Neural cell (in vitro differentiated cells): ENCODE data around the gene STKLD1.

Experiments
- EP300 ChIP-seq: fragments of 450-650 bp; conservative IDR thresholded peaks from 2 replicates; pipeline ENCODE4 v1.6.1; 2014; ENCODE audit warnings: antibody characterized with exemption, mild to moderate bottlenecking, moderate library complexity; ENCODE audit not compliant: poor library complexity, severe bottlenecking
- EZH2 ChIP-seq: fragments of 200-600, 300-800 bp; shearing (Covaris generic), sonication (generic); IDR thresholded peaks from 2 replicates; pipeline ENCODE4 v1.6.1; 2014; ENCODE audit warnings: antibody characterized with exemption, low read length, borderline replicate concordance, mild to moderate bottlenecking; ENCODE audit not compliant: insufficient read depth, poor library complexity, severe bottlenecking
- MXI1 ChIP-seq: fragments of 450-650 bp; conservative IDR thresholded peaks from 2 replicates; pipeline ENCODE4 v1.6.1; 2014; ENCODE audit warnings: antibody characterized with exemption, mild to moderate bottlenecking; ENCODE audit not compliant: poor library complexity, severe bottlenecking
- POLR2AphosphoS5 ChIP-seq: IDR thresholded peaks from 2 replicates; pipeline ENCODE4 v1.6.1; 2012
- RAD21 ChIP-seq: fragments of 450-650 bp; conservative IDR thresholded peaks from 2 replicates; pipeline ENCODE4 v1.6.1; 2014; ENCODE audit warnings: antibody characterized with exemption, mild to moderate bottlenecking, moderate library complexity
- SMC3 ChIP-seq: fragments of 450-650 bp; conservative IDR thresholded peaks from 2 replicates; pipeline ENCODE4 v1.6.1; 2014; ENCODE audit warnings: antibody characterized with exemption, mild to moderate bottlenecking, moderate library complexity; ENCODE audit not compliant: poor library complexity
- TAF1 ChIP-seq: IDR thresholded peaks from 2 replicates; pipeline ENCODE4 v1.6.1; 2012; ENCODE audit warnings: low read depth
- TF ChIP-seq, protein P1 (sequence below): fragments of 450-650 bp; IDR thresholded peaks from 2 replicates; pipeline ENCODE4 v1.5.1; 2014; ENCODE audit warnings: antibody characterized with exemption, mild to moderate bottlenecking, moderate library complexity; ENCODE audit not compliant: poor library complexity, severe bottlenecking
- TF ChIP-seq, protein P2 (sequence below): IDR thresholded peaks from 2 replicates; pipeline ENCODE4 v1.6.1; 2012; ENCODE audit warnings: borderline replicate concordance

DNA sequence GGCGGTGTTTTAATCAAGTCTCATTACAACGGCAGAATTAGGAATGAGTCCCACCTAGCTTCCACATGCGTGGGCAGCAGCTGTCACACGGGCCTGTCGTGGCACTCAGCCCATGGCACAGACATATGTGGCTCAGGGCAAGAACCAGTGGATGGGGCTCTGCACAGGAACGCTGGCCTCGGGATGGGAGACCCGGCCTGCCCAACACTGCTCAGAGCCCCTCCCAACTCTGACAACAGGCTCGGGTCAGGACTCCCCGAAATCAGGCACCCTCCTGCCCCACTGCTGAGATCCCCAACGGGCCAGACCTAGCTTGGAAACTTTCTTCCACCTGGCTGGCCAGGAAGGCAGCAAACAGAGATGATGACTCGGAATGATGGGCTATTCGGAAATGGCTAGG lies 35.2 kb upstream of the STKLD1 start:
- TF ChIP-seq POLR2AphosphoS5: no peak
- no peak for TF ChIP-seq EP300
- no peak for TF ChIP-seq EZH2
- TF ChIP-seq, protein P1, sequence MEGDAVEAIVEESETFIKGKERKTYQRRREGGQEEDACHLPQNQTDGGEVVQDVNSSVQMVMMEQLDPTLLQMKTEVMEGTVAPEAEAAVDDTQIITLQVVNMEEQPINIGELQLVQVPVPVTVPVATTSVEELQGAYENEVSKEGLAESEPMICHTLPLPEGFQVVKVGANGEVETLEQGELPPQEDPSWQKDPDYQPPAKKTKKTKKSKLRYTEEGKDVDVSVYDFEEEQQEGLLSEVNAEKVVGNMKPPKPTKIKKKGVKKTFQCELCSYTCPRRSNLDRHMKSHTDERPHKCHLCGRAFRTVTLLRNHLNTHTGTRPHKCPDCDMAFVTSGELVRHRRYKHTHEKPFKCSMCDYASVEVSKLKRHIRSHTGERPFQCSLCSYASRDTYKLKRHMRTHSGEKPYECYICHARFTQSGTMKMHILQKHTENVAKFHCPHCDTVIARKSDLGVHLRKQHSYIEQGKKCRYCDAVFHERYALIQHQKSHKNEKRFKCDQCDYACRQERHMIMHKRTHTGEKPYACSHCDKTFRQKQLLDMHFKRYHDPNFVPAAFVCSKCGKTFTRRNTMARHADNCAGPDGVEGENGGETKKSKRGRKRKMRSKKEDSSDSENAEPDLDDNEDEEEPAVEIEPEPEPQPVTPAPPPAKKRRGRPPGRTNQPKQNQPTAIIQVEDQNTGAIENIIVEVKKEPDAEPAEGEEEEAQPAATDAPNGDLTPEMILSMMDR: no peak
- no peak for TF ChIP-seq TAF1
- TF ChIP-seq, protein P2, sequence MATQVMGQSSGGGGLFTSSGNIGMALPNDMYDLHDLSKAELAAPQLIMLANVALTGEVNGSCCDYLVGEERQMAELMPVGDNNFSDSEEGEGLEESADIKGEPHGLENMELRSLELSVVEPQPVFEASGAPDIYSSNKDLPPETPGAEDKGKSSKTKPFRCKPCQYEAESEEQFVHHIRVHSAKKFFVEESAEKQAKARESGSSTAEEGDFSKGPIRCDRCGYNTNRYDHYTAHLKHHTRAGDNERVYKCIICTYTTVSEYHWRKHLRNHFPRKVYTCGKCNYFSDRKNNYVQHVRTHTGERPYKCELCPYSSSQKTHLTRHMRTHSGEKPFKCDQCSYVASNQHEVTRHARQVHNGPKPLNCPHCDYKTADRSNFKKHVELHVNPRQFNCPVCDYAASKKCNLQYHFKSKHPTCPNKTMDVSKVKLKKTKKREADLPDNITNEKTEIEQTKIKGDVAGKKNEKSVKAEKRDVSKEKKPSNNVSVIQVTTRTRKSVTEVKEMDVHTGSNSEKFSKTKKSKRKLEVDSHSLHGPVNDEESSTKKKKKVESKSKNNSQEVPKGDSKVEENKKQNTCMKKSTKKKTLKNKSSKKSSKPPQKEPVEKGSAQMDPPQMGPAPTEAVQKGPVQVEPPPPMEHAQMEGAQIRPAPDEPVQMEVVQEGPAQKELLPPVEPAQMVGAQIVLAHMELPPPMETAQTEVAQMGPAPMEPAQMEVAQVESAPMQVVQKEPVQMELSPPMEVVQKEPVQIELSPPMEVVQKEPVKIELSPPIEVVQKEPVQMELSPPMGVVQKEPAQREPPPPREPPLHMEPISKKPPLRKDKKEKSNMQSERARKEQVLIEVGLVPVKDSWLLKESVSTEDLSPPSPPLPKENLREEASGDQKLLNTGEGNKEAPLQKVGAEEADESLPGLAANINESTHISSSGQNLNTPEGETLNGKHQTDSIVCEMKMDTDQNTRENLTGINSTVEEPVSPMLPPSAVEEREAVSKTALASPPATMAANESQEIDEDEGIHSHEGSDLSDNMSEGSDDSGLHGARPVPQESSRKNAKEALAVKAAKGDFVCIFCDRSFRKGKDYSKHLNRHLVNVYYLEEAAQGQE: no peak
- TF ChIP-seq SMC3: no peak
- TF ChIP-seq RAD21: no peak
- TF ChIP-seq MXI1: no peak
